ENCODE measurements around the gene KCNE3.
A peak's percentile ranks its signal among the peaks of the same experiment; 100 is the strongest.

KCNE3 gene
- total RNA-seq, result 0 to 0.19 (median 0) reads per million in 3 experiments

- DNase-seq, result no peak
Measured at GRCh38 chr11:74466916-74467885, at the start of gene KCNE3. TSS of gene KCNE3 (minus strand) at chr11:74467549. CDS start at chr11:74457563, 9,986 bp downstream.

- no peak for DNase-seq
Measured at GRCh38 chr11:74507582-74507981, 40.2 kb upstream of the KCNE3 start.

GRCh38 chr11:74506823-74507222 lies 39.5 kb upstream of the KCNE3 start:
- DNase-seq, result no peak

GRCh38 chr11:74505911-74506310 lies 38.6 kb upstream of the KCNE3 start:
- no peak for DNase-seq

GRCh38 chr11:74504100-74504691 lies 36.8 kb upstream of the KCNE3 start:
- no peak for DNase-seq

- DNase-seq, result no peak
Measured at GRCh38 chr11:74494916-74495315, 27.6 kb upstream of the KCNE3 start.

GRCh38 chr11:74493791-74494630 lies 26.7 kb upstream of the KCNE3 start:
- no peak for DNase-seq

GRCh38 chr11:74492974-74493790 lies 25.8 kb upstream of the KCNE3 start, which contains the start of gene LIPT2:
TSS of gene LIPT2 (minus strand) at chr11:74493724. CDS start at chr11:74493703, 21 bp downstream.
- DNase-seq, result peak; percentile 97

GRCh38 chr11:74492084-74492483 lies 24.7 kb upstream of the KCNE3 start:
- no peak for DNase-seq

- DNase-seq, result no peak
Measured at GRCh38 chr11:74490941-74491340, 23.6 kb upstream of the KCNE3 start.

GRCh38 chr11:74487875-74488274 lies 20.5 kb upstream of the KCNE3 start:
- no peak for DNase-seq

GRCh38 chr11:74485868-74486267 lies 18.5 kb upstream of the KCNE3 start:
- DNase-seq, result no peak

GRCh38 chr11:74480688-74481417 lies 13.5 kb upstream of the KCNE3 start:
- no peak for DNase-seq

- no peak for DNase-seq
Measured at GRCh38 chr11:74479732-74480123, 12.4 kb upstream of the KCNE3 start.

- DNase-seq, result no peak
Measured at GRCh38 chr11:74478877-74479731, 11.8 kb upstream of the KCNE3 start.

GRCh38 chr11:74476536-74476935 lies 9.2 kb upstream of the KCNE3 start:
- no peak for DNase-seq

- DNase-seq, result no peak
Measured at GRCh38 chr11:74474316-74474715, 7.0 kb upstream of the KCNE3 start.

GRCh38 chr11:74473382-74474173 lies 6.2 kb upstream of the KCNE3 start:
- DNase-seq, result no peak

GRCh38 chr11:74471668-74472429 lies 4.5 kb upstream of the KCNE3 start:
- no peak for DNase-seq
